LNCaP clone FGC (cell line): ENCODE measurements around the gene MRTFB.

Experiments used
- DNase-seq: peaks from one replicate; pipeline ENCODE4 v3.0.0-alpha.2; 2011; ENCODE audit warnings: low read depth
- H3K4me3 ChIP-seq: 2 replicates; pipeline ENCODE4 v1.5.1; 2011; ENCODE audit warnings: mild to moderate bottlenecking, low read depth, low read length, control low read depth
- CTCF ChIP-seq: IDR thresholded peaks from 2 replicates; pipeline ENCODE4 v1.5.1; 2012; ENCODE audit warnings: mild to moderate bottlenecking; ENCODE audit not compliant: control insufficient read depth, insufficient read depth; ENCODE audit errors: extremely low read depth

MRTFB gene

GRCh38 chr16:14050291-14051027 is 20.7 kb upstream of the MRTFB start:
- DNase-seq, result no peak
- no peak overlapping the region for H3K4me3 ChIP-seq
- no peak for TF ChIP-seq CTCF

- DNase-seq, result no peak
- TF ChIP-seq CTCF, result no peak
- H3K4me3 ChIP-seq, result no peak overlapping the region
Measured at GRCh38 chr16:14051103-14051729, 19.9 kb upstream of the MRTFB start.

- no peak for DNase-seq
- no peak overlapping the region for H3K4me3 ChIP-seq
- TF ChIP-seq CTCF, result no peak
Measured at GRCh38 chr16:14056970-14057369, 14.1 kb upstream of the MRTFB start.

GRCh38 chr16:14057878-14058382 is 13.2 kb upstream of the MRTFB start:
- no peak for DNase-seq
- TF ChIP-seq CTCF, result no peak
- no peak overlapping the region for H3K4me3 ChIP-seq

GRCh38 chr16:14061732-14062259 is 9.3 kb upstream of the MRTFB start:
- DNase-seq, result no peak
- no peak for TF ChIP-seq CTCF
- H3K4me3 ChIP-seq, result no peak overlapping the region

- no peak for DNase-seq
- H3K4me3 ChIP-seq, result no peak overlapping the region
- TF ChIP-seq CTCF, result no peak
Measured at GRCh38 chr16:14062261-14062660, 8.9 kb upstream of the MRTFB start.
